ENCODE data around the gene ZNF3.
A peak's percentile ranks its signal among the peaks of the same experiment; 100 is the strongest.

The ZNF3 gene

GRCh38 chr7:100088621-100089457 is 7.3 kb upstream of the ZNF3 start, which contains the start of gene COPS6:
Gene COPS6 (plus strand): TSS chr7:100088969. CDS start chr7:100088991, 22 bp downstream.
- DNase-seq (ENCODE audit: low read depth): peak; percentile 51

- DNase-seq (ENCODE audit: low read depth): no peak
Measured at GRCh38 chr7:100088095-100088620, 6.6 kb upstream of the ZNF3 start.

- peak; percentile 100 for DNase-seq (ENCODE audit: low read depth)
Measured at GRCh38 chr7:100087055-100087750, 5.7 kb upstream of the ZNF3 start.

GRCh38 chr7:100085515-100085914 is 4.0 kb upstream of the ZNF3 start:
- no peak for DNase-seq (ENCODE audit: low read depth)

- no peak for DNase-seq (ENCODE audit: low read depth)
Measured at GRCh38 chr7:100082978-100083377, 1.5 kb upstream of the ZNF3 start.

- DNase-seq (ENCODE audit: low read depth): peak; percentile 30
Measured at GRCh38 chr7:100080907-100081534, 502 bp downstream of the ZNF3 start.

GRCh38 chr7:100079024-100079560 is 2.4 kb downstream of the ZNF3 start:
- no peak for DNase-seq (ENCODE audit: low read depth)

- no peak for DNase-seq (ENCODE audit: low read depth)
Measured at GRCh38 chr7:100077205-100077604, 4.3 kb downstream of the ZNF3 start.

GRCh38 chr7:100075418-100075817 is 6.1 kb downstream of the ZNF3 start:
- DNase-seq (ENCODE audit: low read depth): no peak

GRCh38 chr7:100074841-100075240 is 6.7 kb downstream of the ZNF3 start:
- no peak for DNase-seq (ENCODE audit: low read depth)

- no peak for DNase-seq (ENCODE audit: low read depth)
Measured at GRCh38 chr7:100072462-100072861, 9.1 kb downstream of the ZNF3 start.

- no peak for DNase-seq (ENCODE audit: low read depth)
Measured at GRCh38 chr7:100071018-100071723, 10.4 kb downstream of the ZNF3 start.

GRCh38 chr7:100069991-100070390 is 11.5 kb downstream of the ZNF3 start:
- no peak for DNase-seq (ENCODE audit: low read depth)

- no peak for DNase-seq (ENCODE audit: low read depth)
Measured at GRCh38 chr7:100066953-100067352, 14.6 kb downstream of the ZNF3 start.

GRCh38 chr7:100065452-100066186 is 15.9 kb downstream of the ZNF3 start:
- peak; percentile 100 for DNase-seq (ENCODE audit: low read depth)

GRCh38 chr7:100064162-100064561 is 17.4 kb downstream of the ZNF3 start:
- DNase-seq (ENCODE audit: low read depth): no peak

- no peak for DNase-seq (ENCODE audit: low read depth)
Measured at GRCh38 chr7:100063376-100063775, 18.1 kb downstream of the ZNF3 start.

- no peak for DNase-seq (ENCODE audit: low read depth)
Measured at GRCh38 chr7:100061518-100062193, 19.9 kb downstream of the ZNF3 start.

- no peak for DNase-seq (ENCODE audit: low read depth)
Measured at GRCh38 chr7:100059251-100059739, 22.2 kb downstream of the ZNF3 start.

- DNase-seq (ENCODE audit: low read depth): no peak
Measured at GRCh38 chr7:100057006-100057405, 24.5 kb downstream of the ZNF3 start.

All from amniotic epithelial cell (primary cell).